Astrocyte (in vitro differentiated cells and primary cell): ENCODE measurements around the gene ALPI.

Experiments
- EZH2 ChIP-seq: IDR thresholded peaks from 2 replicates; pipeline ENCODE4 v1.6.1; 2012; ENCODE audit warnings: mild to moderate bottlenecking, low read length, inconsistent platforms; ENCODE audit not compliant: insufficient read depth
- TF ChIP-seq, protein P1 (sequence below): IDR thresholded peaks from 2 replicates; pipeline ENCODE4 v1.5.1; 2011; ENCODE audit warnings: low read depth, mild to moderate bottlenecking, inconsistent platforms, low read length, moderate library complexity; ENCODE audit not compliant: insufficient read depth

DNA sequence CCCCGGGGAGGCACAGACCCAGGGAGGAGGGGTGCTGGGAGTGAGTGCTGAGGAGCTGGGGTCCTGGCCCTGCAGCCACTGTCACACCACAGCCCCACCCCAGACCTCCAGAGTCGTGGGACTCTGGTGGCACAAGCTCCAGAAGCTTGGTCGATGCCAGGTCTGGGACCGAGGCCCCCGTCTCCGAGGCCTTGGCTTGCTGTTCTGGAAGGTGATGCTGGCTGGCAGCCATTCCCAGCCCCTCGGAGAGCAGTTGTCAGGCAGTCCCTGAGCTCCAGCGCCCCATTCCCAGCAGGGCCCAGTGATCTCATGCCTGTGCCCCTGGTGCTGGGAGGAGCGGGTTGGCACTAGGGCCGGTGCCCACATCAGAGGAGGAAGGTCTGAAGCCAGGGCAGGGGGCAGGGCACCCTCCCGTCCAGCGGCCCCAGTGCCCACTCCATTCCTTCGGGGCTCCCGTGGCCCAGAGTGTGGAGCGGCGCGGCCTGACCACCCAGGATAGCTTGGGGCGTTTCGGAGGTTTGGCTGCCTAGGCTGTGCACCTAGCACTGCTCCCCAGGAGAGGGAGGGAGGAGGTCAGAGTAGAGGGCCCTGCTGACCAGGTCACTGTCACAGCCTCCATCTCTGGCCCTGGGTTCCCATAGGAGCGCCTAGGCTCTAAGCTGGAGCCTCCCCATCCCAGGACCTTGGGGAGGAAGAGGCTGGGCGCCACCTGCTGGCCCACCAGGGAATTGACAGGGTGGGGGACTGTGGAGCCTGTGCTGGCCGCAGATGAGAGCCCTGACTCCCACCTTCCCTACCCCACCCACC is 16.8 kb upstream of the ALPI start:
- no peak for TF ChIP-seq EZH2
- TF ChIP-seq, protein P1, sequence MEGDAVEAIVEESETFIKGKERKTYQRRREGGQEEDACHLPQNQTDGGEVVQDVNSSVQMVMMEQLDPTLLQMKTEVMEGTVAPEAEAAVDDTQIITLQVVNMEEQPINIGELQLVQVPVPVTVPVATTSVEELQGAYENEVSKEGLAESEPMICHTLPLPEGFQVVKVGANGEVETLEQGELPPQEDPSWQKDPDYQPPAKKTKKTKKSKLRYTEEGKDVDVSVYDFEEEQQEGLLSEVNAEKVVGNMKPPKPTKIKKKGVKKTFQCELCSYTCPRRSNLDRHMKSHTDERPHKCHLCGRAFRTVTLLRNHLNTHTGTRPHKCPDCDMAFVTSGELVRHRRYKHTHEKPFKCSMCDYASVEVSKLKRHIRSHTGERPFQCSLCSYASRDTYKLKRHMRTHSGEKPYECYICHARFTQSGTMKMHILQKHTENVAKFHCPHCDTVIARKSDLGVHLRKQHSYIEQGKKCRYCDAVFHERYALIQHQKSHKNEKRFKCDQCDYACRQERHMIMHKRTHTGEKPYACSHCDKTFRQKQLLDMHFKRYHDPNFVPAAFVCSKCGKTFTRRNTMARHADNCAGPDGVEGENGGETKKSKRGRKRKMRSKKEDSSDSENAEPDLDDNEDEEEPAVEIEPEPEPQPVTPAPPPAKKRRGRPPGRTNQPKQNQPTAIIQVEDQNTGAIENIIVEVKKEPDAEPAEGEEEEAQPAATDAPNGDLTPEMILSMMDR: no peak
